HG02943 (cell line): ENCODE measurements around the gene KLHL41.
"Not testable (repeated sequence)": the region's sequence is repeated elsewhere in the genome, so short reads cannot be mapped to it uniquely, and the experiment has no call there.

Experiments used
- ATAC-seq: cut with Tn5 transposase; IDR thresholded peaks from one replicate; pipeline ENCODE4 v1.9.1; 2021; ENCODE audit warnings: mild to moderate bottlenecking, low read depth, moderate library complexity; ENCODE audit not compliant: unreplicated experiment

KLHL41 gene

GRCh38 chr2:169570752-169571151 is 61.2 kb downstream of the KLHL41 start:
- not testable (repeated sequence) for ATAC-seq

- no peak for ATAC-seq
Measured at GRCh38 chr2:169571571-169571970, 62.1 kb downstream of the KLHL41 start.

- ATAC-seq = no peak
Measured at GRCh38 chr2:169572189-169572588, 62.7 kb downstream of the KLHL41 start.

GRCh38 chr2:169572821-169573159 is 63.3 kb downstream of the KLHL41 start:
- no peak for ATAC-seq

GRCh38 chr2:169573160-169573973 is 63.9 kb downstream of the KLHL41 start, which contains the start of gene FASTKD1:
FASTKD1 (minus strand) TSS chr2:169573865; CDS start chr2:169572029, 1,836 bp downstream.
- ATAC-seq = peak; percentile 99

GRCh38 chr2:169573974-169574299 is 64.4 kb downstream of the KLHL41 start:
- ATAC-seq = no peak

- not testable (repeated sequence) for ATAC-seq
Measured at GRCh38 chr2:169574539-169574938, 65.0 kb downstream of the KLHL41 start.

- not testable (repeated sequence) for ATAC-seq
Measured at GRCh38 chr2:169575264-169575663, 65.8 kb downstream of the KLHL41 start.
